Raji (cell line): Measurements from ENCODE around the gene CCSER1.

Experiments
- POLR2A ChIP-seq: IDR thresholded peaks from 2 replicates; pipeline ENCODE4 v1.6.1; 2011; ENCODE audit warnings: low read depth, low read length, control low read depth; ENCODE audit not compliant: insufficient read depth

CCSER1 gene

DNA sequence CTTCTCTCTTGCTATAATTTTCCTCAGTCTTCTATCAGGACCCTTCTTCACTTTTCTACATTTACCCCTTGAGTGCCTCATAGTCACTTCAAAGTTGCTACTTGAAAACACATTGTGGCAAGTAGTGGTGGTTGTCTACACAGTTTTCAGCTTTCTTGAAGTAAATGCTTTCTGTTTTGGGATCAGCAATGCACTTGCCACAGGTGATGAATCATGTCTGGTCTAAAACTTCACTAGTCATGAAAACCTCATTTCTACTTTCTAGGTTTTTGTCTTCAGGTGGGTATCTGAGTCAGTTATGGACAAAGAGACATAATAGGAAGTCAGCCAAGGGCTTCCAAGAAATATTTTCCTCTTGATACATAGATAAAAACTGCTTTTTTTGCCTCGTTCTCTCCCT, 359.2 kb downstream of the CCSER1 start:
- no peak for TF ChIP-seq POLR2A

DNA sequence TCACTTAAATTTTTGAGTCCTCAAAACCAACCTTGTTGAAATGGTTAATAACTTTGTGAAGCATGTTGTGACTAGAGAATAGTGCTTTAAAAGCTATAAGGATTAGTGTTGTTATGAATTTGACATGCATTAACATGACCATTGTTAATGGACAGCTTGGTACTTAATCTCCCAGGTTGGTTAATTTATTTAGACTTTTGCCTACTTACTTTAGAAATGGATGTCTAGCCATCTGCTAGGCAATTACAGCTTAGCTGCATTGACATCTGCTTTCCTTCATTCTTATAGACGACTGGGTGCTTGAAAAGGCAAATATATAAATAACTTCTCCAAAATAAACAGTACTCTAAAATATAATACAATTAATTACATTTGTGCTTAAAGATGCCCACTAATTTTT, 368.0 kb downstream of the CCSER1 start:
- TF ChIP-seq POLR2A, result no peak

DNA sequence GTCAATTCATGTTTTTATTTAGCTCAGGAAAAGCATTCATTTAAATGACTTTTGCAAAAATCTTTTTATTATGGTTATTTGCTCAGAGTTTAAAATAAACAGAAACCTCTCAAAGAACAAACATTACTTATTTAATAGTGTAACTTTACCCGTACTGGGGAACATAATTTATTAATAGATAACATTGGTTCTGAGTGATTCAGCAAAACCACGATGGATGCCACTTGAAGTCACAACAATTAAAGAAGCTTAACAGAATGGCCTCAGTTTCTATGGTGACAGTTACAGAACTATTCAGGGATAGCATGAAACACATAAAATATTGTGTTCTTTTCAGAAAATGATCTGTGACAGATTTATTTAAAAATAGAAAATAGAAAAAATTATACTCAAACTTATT, 368.7 kb downstream of the CCSER1 start:
- TF ChIP-seq POLR2A, result no peak

DNA sequence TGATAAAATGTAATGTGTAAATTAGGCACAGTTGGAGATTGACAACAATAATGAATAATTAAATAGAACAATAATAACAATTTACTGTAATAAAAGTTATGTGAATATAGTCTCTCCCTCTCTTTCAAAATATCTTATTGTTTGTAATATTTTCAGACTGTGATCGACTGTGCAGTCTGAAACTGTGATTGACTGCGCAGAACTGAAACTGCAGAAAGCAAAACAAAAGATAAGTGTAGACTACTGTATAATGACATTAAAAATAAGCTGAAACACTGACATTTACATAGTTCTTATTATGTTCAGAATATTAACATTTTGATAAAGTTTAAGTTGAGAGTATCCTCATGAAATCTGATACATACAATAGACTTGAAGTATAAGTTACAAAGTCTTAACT, 371.0 kb downstream of the CCSER1 start:
- TF ChIP-seq POLR2A, result no peak

DNA sequence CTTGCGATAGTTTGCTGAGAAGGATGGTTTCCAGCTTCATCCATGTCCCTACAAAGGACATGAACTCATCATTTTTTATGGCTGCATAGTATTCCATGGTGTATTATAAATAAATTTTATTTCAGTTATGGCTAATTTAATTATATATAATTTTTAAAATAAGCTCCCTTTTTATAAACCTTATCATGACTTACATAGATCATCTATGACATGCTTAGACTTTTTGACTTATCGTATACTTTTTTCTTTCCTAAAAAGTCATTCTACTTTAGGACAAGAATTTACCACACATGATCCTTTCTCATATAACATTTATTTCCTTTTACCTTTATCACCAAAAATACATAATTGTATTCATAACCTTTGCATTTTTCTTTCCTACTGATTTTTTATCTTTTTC, 376.5 kb downstream of the CCSER1 start:
- TF ChIP-seq POLR2A, result no peak

DNA sequence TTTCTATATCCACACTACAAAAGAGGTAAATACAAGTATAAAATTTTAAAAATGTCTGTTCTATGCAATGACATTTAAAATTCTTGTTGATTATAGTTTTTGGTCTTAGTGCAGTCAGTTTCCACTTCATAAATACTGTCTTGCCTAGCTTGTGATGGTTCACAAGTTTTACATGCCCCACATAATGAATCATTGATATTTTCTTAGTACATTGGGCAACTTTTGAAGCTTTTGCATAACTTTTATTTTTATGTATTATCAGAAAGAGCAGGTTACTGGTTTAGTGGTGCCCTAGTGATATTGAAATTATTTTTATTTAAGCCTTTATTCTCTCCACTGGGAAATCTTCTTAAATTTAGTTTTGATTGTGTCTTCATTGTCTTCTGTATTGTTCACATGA, 388.0 kb downstream of the CCSER1 start:
- no peak for TF ChIP-seq POLR2A

DNA sequence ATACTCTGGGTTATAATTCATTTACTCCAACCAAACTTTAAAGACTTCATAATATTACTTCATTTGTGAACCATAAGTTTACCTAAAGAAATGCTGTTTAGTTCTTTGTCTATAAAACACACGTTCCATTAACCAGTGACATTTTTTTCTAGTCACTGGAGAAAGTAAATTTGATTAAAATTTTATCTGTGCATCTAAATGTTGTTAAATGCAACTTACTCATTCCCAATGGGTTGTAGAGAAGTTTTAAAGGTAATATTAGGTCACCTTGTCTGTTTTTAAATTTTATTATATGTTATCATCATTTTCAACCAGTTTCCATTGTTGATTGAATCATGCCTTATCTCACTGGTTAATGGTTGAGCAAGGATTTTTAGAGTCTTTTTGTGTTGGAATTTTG, 401.4 kb downstream of the CCSER1 start:
- TF ChIP-seq POLR2A, result no peak

DNA sequence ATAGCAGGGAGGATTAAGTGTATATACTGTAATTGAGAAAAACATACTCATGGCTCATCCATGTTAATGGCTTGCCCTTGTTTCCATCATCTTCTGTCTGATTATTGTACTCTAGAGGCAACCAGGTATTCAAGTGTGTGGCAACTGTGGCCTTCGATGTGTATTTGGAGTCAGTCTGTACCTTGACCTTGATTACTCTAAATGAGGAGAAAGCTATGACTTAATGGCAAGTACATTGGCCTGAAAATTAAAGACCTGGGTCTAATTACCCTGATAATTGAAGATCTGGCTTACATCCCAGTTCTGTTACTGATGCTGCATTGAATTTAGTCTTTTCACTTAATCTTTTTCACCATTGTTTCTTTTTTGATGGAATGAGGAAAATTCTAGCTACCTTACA, 409.2 kb downstream of the CCSER1 start:
- TF ChIP-seq POLR2A, result no peak

DNA sequence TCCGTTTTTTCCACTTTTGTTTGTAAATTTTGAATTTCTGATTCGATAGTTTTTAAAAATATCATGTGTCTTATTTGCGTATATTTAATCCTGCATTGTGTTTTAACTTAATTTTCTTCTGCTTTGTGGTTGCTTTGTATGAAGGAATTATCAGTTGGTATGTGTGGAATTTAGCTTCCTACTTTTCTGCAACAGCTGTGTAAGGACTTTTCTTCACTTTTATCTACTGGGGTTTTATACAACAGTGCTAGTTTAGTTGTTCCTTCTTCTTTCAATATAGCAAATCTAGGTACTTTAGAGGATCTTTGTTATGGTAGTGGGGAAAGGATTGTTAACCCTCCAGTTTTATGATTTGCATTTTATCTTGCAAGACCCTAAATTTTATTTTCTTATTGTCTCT, 410.3 kb downstream of the CCSER1 start:
- TF ChIP-seq POLR2A, result no peak

DNA sequence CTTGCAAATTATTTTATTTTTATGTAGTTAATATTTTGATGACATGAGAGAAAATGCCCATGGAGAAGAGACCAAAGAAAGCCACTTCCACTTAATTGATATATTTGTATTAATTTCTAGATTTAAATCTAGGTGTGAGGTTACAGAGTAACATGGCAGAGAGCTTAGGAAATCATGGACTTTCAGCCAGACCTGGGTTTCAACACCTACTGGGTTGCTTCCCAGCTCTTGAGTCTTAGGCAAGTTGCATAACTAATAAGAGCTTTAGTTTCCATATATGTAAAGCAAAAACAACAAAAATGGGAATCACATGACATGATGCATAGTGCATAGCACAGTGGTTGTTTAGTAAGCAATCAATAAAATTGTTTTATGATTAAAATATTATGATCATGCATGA, 413.3 kb downstream of the CCSER1 start:
- no peak for TF ChIP-seq POLR2A

DNA sequence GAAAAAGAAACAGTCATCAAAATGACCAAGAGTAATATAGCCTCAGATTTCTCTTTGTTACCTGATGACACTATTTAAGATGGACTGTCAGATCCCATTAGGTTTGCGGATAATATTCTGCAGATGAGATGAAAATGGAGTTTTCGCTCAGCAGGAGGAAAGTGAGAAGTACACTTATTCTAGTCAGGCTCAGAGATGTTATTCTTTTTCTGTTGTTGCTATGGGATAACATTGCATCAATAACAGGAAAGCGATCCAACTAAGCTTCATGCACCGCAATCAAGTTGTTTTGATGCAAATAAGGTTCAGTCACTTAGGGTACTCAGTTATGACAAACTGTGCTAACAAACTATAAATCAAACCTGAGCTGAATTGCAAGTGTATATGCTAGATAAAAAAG, 415.0 kb downstream of the CCSER1 start:
- TF ChIP-seq POLR2A, result no peak

DNA sequence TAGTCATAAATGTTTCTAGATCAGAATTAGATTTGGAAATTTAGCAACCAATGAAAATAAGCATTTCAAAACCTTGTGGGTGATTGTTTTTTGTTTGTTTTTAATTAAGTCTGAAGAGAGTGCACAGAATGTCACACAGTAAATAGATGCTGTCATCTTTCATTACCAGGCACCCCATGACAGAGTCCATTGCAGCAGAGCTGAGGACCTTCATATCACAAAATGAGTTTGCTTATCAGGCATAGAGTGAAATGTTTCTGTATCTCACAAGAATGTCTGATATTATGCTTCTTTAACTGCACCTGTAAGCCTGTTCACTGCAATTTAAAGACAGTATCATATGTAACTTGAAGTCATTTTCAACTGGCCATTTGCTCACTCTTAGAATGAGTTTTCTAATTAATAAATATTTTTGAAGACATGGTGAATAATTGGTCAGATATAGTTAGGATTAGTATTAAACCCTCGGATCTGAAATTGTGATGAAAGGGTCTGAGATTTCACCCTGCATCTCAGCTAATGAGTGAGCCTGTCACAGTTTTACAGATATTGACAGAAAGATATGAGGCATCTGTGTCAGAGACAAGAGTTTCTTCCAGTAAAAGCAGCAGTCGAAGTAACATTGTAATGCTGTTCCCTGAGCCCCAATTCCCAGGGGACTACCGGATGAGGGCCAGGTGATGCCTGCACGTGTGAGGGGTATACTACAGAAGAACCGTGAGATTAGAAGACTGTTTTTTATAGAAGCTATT, 416.4 kb downstream of the CCSER1 start:
- no peak for TF ChIP-seq POLR2A

DNA sequence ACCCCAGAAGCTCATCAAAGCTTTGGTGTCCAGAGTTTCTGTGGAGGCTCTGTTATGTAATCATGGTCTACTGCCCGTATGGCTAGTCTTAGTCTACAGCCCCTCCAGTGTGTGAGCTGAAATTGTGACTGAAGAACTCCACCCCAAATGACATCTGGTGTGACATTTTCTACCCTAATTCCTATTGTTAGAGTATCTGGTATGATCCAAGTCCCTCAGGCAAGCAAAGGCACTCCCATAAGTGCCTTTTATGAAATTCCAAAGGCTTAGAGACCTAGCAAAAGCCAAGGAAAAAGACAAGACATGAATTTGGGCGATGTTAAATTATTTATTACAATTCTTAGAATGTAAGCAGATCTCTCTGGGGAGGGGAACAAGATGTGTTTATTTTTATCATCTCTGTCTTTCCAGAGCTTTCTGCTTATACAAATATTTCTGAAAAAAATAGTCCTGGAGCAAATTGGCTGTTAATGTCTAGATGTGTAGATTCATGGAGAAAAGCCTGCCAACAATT, 417.4 kb downstream of the CCSER1 start:
- no peak for TF ChIP-seq POLR2A

DNA sequence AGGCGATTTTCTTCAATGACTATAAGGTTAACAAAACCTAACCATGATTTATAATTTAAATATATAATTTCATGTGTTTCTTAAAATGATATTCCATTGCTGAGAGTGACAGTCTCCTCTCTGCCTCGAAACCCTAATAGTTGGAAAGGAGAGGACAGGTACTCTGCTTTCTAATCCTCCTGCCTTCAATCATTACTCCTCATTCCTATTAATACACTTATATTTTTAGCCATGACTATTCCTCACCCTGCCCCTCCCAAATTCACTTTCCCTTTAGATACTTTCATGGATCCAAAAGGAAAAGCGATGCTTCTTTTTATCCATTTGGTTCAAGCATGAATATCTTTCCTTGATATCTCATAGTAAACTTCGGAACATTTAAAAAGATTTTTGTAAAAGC, 418.2 kb downstream of the CCSER1 start:
- TF ChIP-seq POLR2A, result no peak

DNA sequence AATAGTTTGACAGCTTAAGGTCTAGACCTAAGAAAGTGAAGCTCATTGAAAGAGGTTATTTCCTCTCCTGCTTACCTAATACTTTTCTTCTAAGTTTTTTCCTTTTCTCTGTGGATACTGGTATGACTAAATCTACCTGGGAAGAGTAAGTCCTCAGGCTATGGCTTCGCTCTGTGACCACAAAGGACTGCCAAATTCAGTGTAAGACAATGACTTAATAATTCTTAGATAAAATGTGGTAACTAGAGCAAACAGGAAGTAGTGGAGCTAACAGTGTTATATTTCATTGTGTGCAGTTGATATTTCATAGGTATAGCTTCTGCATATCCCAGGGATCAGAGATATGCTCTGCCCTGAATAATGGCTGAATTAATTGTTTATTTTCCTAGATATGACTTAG, 418.9 kb downstream of the CCSER1 start:
- TF ChIP-seq POLR2A, result no peak

DNA sequence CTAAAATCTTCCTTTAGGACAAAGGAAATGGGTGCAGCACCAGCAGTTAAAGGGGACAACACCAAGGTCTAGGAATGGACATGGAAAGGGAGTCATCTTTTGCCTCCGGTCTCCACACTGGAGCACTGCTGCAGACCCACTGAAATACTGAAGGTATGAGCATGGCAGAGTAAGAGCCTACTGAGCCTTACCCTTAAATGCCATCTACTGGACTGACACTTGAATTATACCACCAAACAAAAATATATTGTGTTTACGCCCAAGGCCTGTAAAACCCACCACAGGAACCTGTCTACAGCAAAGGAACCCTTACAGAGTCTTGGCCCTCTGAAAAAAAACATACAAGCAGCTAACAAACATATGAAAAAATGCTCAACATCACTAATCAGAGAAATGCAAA, 443.4 kb downstream of the CCSER1 start:
- TF ChIP-seq POLR2A, result no peak

DNA sequence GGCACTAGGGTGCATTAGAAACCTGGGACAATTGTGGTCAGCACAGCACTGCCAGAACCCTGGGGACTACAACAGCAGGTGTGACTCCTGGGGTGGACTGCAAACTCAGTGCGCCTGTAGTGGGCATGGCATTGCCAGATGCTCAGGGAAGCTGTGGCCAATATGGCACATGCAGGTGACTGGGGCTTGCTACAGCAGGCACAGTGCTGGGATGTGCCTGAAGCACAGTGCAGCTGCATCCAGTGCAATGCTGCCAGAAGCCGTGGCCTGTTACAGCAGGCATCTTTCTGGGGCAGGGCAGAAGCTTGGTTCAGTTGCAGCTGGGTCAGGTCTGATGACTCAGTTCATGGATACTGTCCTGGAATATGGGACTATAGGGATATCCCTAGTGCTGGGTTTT, 445.8 kb downstream of the CCSER1 start:
- TF ChIP-seq POLR2A, result no peak
